Colonic mucosa (tissue), 4 donors: ENCODE measurements around the gene SUCLG2. TPM values are rescaled to one million over a fixed set of nuclear protein-coding genes. Genes with fewer than 3 reads are reported as not detected.

Source experiments
- DNase-seq: peaks from one replicate; pipeline ENCODE4 v3.0.0-alpha.2; 2020
- H3K27ac ChIP-seq: fragments of 200-600 bp; one replicate; pipeline ENCODE4 v1.8.0; 2021
- H3K27me3 ChIP-seq: fragments of 200-600 bp; one replicate; pipeline ENCODE4 v1.8.0; 2021
- H3K36me3 ChIP-seq: fragments of 200-600 bp; one replicate; pipeline ENCODE4 v1.8.0; 2021
- H3K4me1 ChIP-seq: fragments of 200-600 bp; one replicate; pipeline ENCODE4 v1.8.0; 2021; ENCODE audit warnings: mild to moderate bottlenecking
- H3K4me3 ChIP-seq: fragments of 200-600 bp; one replicate; pipeline ENCODE4 v1.8.0; 2021
- H3K9ac ChIP-seq, 2 donors: one replicate each; pipeline ENCODE4 v1.7.0; 2013; ENCODE audit warnings: control low read depth in 2 of 2, low read depth in 2 of 2, low read length in 2 of 2
- H3K9me3 ChIP-seq: fragments of 200-600 bp; one replicate; pipeline ENCODE4 v1.8.0; 2021
- intact Hi-C: fragments of 100-400 bp; cut with DNase I; formaldehyde crosslinking; loops from one replicate; pipeline ENCODE4 v1.14.1; 2022
- total RNA-seq, 2 donors: library from RNA; stranded (reverse); fragmentation: NEBNext Ultra II Directional in 1 of 2; extraction: Animal tissue kit (Norgen Biotek cat#: 25700) in 1 of 2; gene quantifications; one replicate each; pipeline ENCODE4 v1.2.1, GENCODE V29; 2021
- TF ChIP-seq, protein P1 (sequence below): fragments of 200-600 bp; IDR thresholded peaks from one replicate; pipeline ENCODE4 v1.8.0; 2022; ENCODE audit warnings: antibody characterized with exemption, mild to moderate bottlenecking
- donor health status: healthy.
- donor health status: DM: no; HTN: no; CAD: no.
- donor health status: DM: no; HTN: no; CAD: no.

SUCLG2 gene
- total RNA-seq, 2 donors from 2014 or later, result 114 to 219 TPM

- DNase-seq, result no peak
- intact Hi-C loops, result no loop called here
- H3K27me3 ChIP-seq, result no peaks in the 10 kb centered on the region
These were observed 193.4 kb downstream of the SUCLG2 start for GRCh38 chr3:67460841-67461510.

GRCh38 chr3:67459796-67460195 lies 194.6 kb downstream of the SUCLG2 start:
- TF ChIP-seq, protein P1, sequence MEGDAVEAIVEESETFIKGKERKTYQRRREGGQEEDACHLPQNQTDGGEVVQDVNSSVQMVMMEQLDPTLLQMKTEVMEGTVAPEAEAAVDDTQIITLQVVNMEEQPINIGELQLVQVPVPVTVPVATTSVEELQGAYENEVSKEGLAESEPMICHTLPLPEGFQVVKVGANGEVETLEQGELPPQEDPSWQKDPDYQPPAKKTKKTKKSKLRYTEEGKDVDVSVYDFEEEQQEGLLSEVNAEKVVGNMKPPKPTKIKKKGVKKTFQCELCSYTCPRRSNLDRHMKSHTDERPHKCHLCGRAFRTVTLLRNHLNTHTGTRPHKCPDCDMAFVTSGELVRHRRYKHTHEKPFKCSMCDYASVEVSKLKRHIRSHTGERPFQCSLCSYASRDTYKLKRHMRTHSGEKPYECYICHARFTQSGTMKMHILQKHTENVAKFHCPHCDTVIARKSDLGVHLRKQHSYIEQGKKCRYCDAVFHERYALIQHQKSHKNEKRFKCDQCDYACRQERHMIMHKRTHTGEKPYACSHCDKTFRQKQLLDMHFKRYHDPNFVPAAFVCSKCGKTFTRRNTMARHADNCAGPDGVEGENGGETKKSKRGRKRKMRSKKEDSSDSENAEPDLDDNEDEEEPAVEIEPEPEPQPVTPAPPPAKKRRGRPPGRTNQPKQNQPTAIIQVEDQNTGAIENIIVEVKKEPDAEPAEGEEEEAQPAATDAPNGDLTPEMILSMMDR, result no peak
- H3K27me3 ChIP-seq, result no peaks in the 10 kb centered on the region
- no peaks in the 10 kb centered on the region for H3K9me3 ChIP-seq
- no peak overlapping the region for H3K9ac ChIP-seq
- H3K27ac ChIP-seq, result no peak overlapping the region
- H3K4me3 ChIP-seq, result no peak overlapping the region
- no peaks in the 10 kb centered on the region for H3K36me3 ChIP-seq
- intact Hi-C loops, result no loop called here
- DNase-seq, result no peak
- no peaks in the 10 kb centered on the region for H3K4me1 ChIP-seq

More at GRCh38 chr3:67460841-67461510, 193.4 kb downstream of the SUCLG2 start:
- Histone ChIP-seq H3K4me1 (no peaks in the 10 kb centered on the region), H3K4me3 (no peak overlapping the region), H3K27ac (no peak overlapping the region), H3K9ac (no peak overlapping the region), H3K36me3 (no peaks in the 10 kb centered on the region), H3K9me3 (no peaks in the 10 kb centered on the region)
- TF ChIP-seq, protein P1, result no peak

- intact Hi-C loops, result no loop called here
- TF ChIP-seq, protein P1, result no peak
- no peak overlapping the region for H3K9ac ChIP-seq
- H3K27ac ChIP-seq, result no peak overlapping the region
- no peak overlapping the region for H3K4me3 ChIP-seq
- H3K9me3 ChIP-seq, result no peaks in the 10 kb centered on the region
- no peaks in the 10 kb centered on the region for H3K27me3 ChIP-seq
- no peaks in the 10 kb centered on the region for H3K36me3 ChIP-seq
- DNase-seq, result no peak
- no peaks in the 10 kb centered on the region for H3K4me1 ChIP-seq
These were observed 195.4 kb downstream of the SUCLG2 start for GRCh38 chr3:67458896-67459530.

- Histone ChIP-seq H3K9me3 (no peaks in the 10 kb centered on the region), H3K9ac (no peak overlapping the region), H3K4me3 (no peak overlapping the region), H3K4me1 (no peaks in the 10 kb centered on the region), H3K36me3 (no peaks in the 10 kb centered on the region), H3K27me3 (no peaks in the 10 kb centered on the region), H3K27ac (no peak overlapping the region)
- TF ChIP-seq, protein P1, result no peak
- DNase-seq, result no peak
- intact Hi-C loops, result no loop called here
These were observed 196.0 kb downstream of the SUCLG2 start for GRCh38 chr3:67458408-67458807.

DNA sequence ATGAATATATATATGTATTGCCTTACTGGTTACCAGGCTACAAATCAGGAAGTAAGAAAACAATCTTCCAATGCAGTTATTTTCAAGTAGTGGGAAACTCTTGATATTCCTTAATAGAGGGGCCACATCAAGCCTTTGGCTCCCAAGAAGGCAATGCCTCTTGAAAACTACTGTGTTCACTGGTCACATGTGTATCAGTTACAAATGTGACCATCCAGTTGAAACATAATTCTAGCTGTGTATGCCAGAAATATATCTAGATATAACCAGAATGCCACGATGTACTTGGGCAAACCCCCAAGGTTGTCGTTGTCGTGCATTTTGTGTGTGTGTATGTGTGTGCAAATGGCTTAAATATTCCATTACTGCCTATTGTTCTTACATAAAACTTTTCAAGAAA lies 200.8 kb downstream of the SUCLG2 start:
- TF ChIP-seq, protein P1, result no peak
- Histone ChIP-seq H3K4me1 (no peaks in the 10 kb centered on the region), H3K36me3 (no peaks in the 10 kb centered on the region), H3K4me3 (no peak overlapping the region), H3K9me3 (no peaks in the 10 kb centered on the region), H3K27me3 (no peaks in the 10 kb centered on the region), H3K27ac (no peak overlapping the region), H3K9ac (no peak overlapping the region)
- no peak for DNase-seq
- intact Hi-C loops, result no loop called here
